HCT116 (cell line): ENCODE measurements around the gene SNAP47. TPM values are rescaled to one million over a fixed set of nuclear protein-coding genes. Genes with fewer than 3 reads are reported as not detected.

ENCODE experiments used
- ATAC-seq: fragments of 200-7000 bp; cut with Tn5 transposase; 2 replicates; pipeline ENCODE4 v1.9.1; 2020; ENCODE audit warnings: mild to moderate bottlenecking, moderate library complexity
- BruUV-seq: library from RNA; stranded (reverse); fragments of 400-500 nt; replicated peaks from 2 replicates; lab custom pipeline; 2021; lab: Mats Ljungman, UMichigan
- CTCF ChIA-PET: fragments of 300-600 bp; sonication (Branson Sonifier 250); formaldehyde crosslinking; loops from one replicate; lab custom pipeline; 2021; ENCODE audit warnings: antibody characterized with exemption; lab: Charles Lee
- POLR2A ChIA-PET: fragments of 300-600, 350-600 bp; sonication (Branson Sonifier 250); formaldehyde crosslinking; loops from one replicate; lab custom pipeline; 2021; ENCODE audit warnings: antibody characterized with exemption; lab: Charles Lee
- RAD21 ChIA-PET, 2 experiments: fragments of 300-600 bp; sonication (Branson Sonifier 250); formaldehyde crosslinking; loops; one replicate each; lab custom pipeline; 2023; ENCODE audit warnings: low total read pairs in 2 of 2; ENCODE audit not compliant: uncharacterized antibody in 2 of 2, unreplicated experiment in 2 of 2, low non-redundant PET in 1 of 2; lab: Charles Lee
- DNase-seq: peaks from one replicate; pipeline ENCODE4 v3.0.0-alpha.2; 2010; ENCODE audit warnings: low read depth, low spot score
- H2AFZ ChIP-seq: fragments of 200-600 bp; shearing (Covaris generic), sonication (generic); 2 replicates; pipeline ENCODE4 v1.6.1; 2017; ENCODE audit warnings: low read depth, mixed run types, mixed read lengths, antibody characterized with exemption, low read length; ENCODE audit not compliant: poor library complexity, severe bottlenecking
- H3K27ac ChIP-seq: 2 replicates; pipeline ENCODE4 v1.5.1; 2012; ENCODE audit warnings: low read depth, low read length
- H3K27me3 ChIP-seq: fragments of 200-600 bp; sonication (generic); 2 replicates; pipeline ENCODE4 v1.6.1; 2016; ENCODE audit warnings: mixed run types, low read length, mixed read lengths; ENCODE audit not compliant: insufficient read depth
- H3K36me3 ChIP-seq, 2 experiments: fragments of 200-500 bp in 1 of 2; fragments of 200-600 bp in 1 of 2; sonication (Bioruptor generic) in 1 of 2; sonication (generic) in 1 of 2; 2 replicates each; pipeline versions ENCODE4 v1.5.1 to v1.6.1; 2014 to 2016; ENCODE audit warnings: low read length in 2 of 2, inconsistent platforms in 1 of 2, mixed read lengths in 1 of 2, mixed run types in 1 of 2; ENCODE audit not compliant: insufficient read depth in 2 of 2, control insufficient read depth in 1 of 2
- H3K4me1 ChIP-seq, 2 experiments: fragments of 200-600 bp in 1 of 2; sonication (generic) in 1 of 2; 2 replicates each; pipeline versions ENCODE4 v1.5.1 to v1.6.1; 2012 to 2017; ENCODE audit warnings: low read length in 2 of 2, inconsistent platforms in 1 of 2, mild to moderate bottlenecking in 1 of 2, mixed read lengths in 1 of 2, mixed run types in 1 of 2, moderate library complexity in 1 of 2; ENCODE audit not compliant: insufficient read depth in 2 of 2, control insufficient read depth in 1 of 2
- H3K4me2 ChIP-seq: fragments of 200-600 bp; sonication (generic); 2 replicates; pipeline ENCODE4 v1.6.1; 2017; ENCODE audit warnings: mixed run types, low read length, mixed read lengths
- H3K4me3 ChIP-seq, 2 experiments: fragments of 200-600 bp in 1 of 2; sonication (generic) in 1 of 2; replicated peaks in 1 of 2; 2 replicates each; pipeline ENCODE4 v1.5.1; 2011 to 2016; ENCODE audit warnings: low read length in 2 of 2, control low read depth in 1 of 2, low read depth in 1 of 2, mild to moderate bottlenecking in 1 of 2, mixed read lengths in 1 of 2, mixed run types in 1 of 2
- H3K79me2 ChIP-seq: fragments of 200-600 bp; sonication (generic); 2 replicates; pipeline ENCODE4 v1.6.1; 2017; ENCODE audit warnings: mild to moderate bottlenecking, mixed run types, low read length, moderate library complexity, mixed read lengths; ENCODE audit not compliant: insufficient read depth
- H3K9ac ChIP-seq: fragments of 200-600 bp; sonication (generic); 2 replicates; pipeline ENCODE4 v1.6.1; 2016; ENCODE audit warnings: low read length, mixed read lengths
- H3K9me2 ChIP-seq: fragments of 200-600 bp; sonication (generic), shearing (Covaris generic); 2 replicates; pipeline ENCODE4 v1.6.1; 2017; ENCODE audit warnings: mixed run types, mild to moderate bottlenecking, moderate library complexity; ENCODE audit not compliant: insufficient read depth
- H3K9me3 ChIP-seq, 2 experiments: fragments of 200-500 bp in 1 of 2; fragments of 200-600 bp in 1 of 2; sonication (Bioruptor generic) in 1 of 2; sonication (generic) in 1 of 2; 2 replicates each; pipeline ENCODE4 v1.6.1; 2014 to 2017; ENCODE audit warnings: low read length in 2 of 2, mixed read lengths in 2 of 2, inconsistent platforms in 1 of 2, low read depth in 1 of 2, mild to moderate bottlenecking in 1 of 2, mixed run types in 1 of 2, moderate library complexity in 1 of 2; ENCODE audit not compliant: control insufficient read depth in 1 of 2, insufficient read depth in 1 of 2
- H4K20me1 ChIP-seq: fragments of 200-600 bp; sonication (generic), shearing (Covaris generic); 2 replicates; pipeline ENCODE4 v1.6.1; 2017; ENCODE audit warnings: mixed run types, mild to moderate bottlenecking, moderate library complexity; ENCODE audit not compliant: insufficient read depth
- CBX3 ChIP-seq: IDR thresholded peaks from 2 replicates; pipeline ENCODE4 v1.6.1; 2012; ENCODE audit warnings: low read depth
- CEBPB ChIP-seq: IDR thresholded peaks from 2 replicates; pipeline ENCODE4 v1.6.1; 2012; ENCODE audit warnings: low read depth
- EGR1 ChIP-seq: IDR thresholded peaks from 2 replicates; pipeline ENCODE4 v1.6.1; 2012; ENCODE audit warnings: low read depth
- ELF1 ChIP-seq: IDR thresholded peaks from 2 replicates; pipeline ENCODE4 v1.6.1; 2012; ENCODE audit warnings: low read depth, borderline replicate concordance
- EZH2phosphoT487 ChIP-seq: fragments of 200-600 bp; IDR thresholded peaks from 2 replicates; pipeline ENCODE4 v1.6.1; 2018; ENCODE audit warnings: antibody characterized with exemption, borderline replicate concordance
- FOSL1 ChIP-seq: IDR thresholded peaks from 2 replicates; pipeline ENCODE4 v1.6.1; 2012; ENCODE audit warnings: low read depth
- JUND ChIP-seq: IDR thresholded peaks from 2 replicates; pipeline ENCODE4 v1.6.1; 2012
- POLR2A ChIP-seq: IDR thresholded peaks from 2 replicates; pipeline ENCODE4 v1.7.0; 2011; ENCODE audit warnings: borderline replicate concordance; ENCODE audit not compliant: insufficient read depth, insufficient read length; ENCODE audit errors: extremely low read depth
- POLR2AphosphoS5 ChIP-seq: IDR thresholded peaks from 2 replicates; pipeline ENCODE4 v1.6.1; 2011; ENCODE audit warnings: mild to moderate bottlenecking, low read depth, low read length, moderate library complexity
- RAD21 ChIP-seq: IDR thresholded peaks from 2 replicates; pipeline ENCODE4 v1.6.1; 2012; ENCODE audit warnings: low read depth, mild to moderate bottlenecking
- SIN3A ChIP-seq: IDR thresholded peaks from 2 replicates; pipeline ENCODE4 v1.6.1; 2012; ENCODE audit warnings: low read depth
- SP1 ChIP-seq: IDR thresholded peaks from 2 replicates; pipeline ENCODE4 v1.6.1; 2012; ENCODE audit warnings: low read depth
- SRF ChIP-seq: IDR thresholded peaks from 2 replicates; pipeline ENCODE4 v1.6.1; 2012; ENCODE audit warnings: low read depth
- TCF7L2 ChIP-seq: IDR thresholded peaks from 2 replicates; pipeline ENCODE4 v1.7.0; 2011; ENCODE audit warnings: borderline replicate concordance, inconsistent platforms; ENCODE audit not compliant: insufficient read depth, insufficient read length; ENCODE audit errors: extremely low read depth
- YY1 ChIP-seq: IDR thresholded peaks from 2 replicates; pipeline ENCODE4 v1.6.1; 2011; ENCODE audit warnings: low read length, low read depth, moderate library complexity, mild to moderate bottlenecking; ENCODE audit not compliant: insufficient replicate concordance; ENCODE audit errors: extremely low read depth
- ZFX ChIP-seq: fragments of 450-650 bp; IDR thresholded peaks from 2 replicates; pipeline ENCODE4 v1.6.1; 2017
- intact Hi-C: fragments of 100-400 bp; cut with micrococcal nuclease; formaldehyde crosslinking; loops from 2 replicates; pipeline ENCODE4 v1.10.0; 2022
- total RNA-seq: library from RNA; stranded (reverse); gene quantifications from one replicate; pipeline ENCODE4 v1.2.1, GENCODE V29; 2021; ENCODE audit not compliant: unreplicated experiment
- TF ChIP-seq, protein P1 (sequence below), 3 experiments: fragments of 200-600 bp in 1 of 3; sonication (generic) in 1 of 3; IDR thresholded peaks in 2 of 3; conservative IDR thresholded peaks in 1 of 3; 2 replicates each; pipeline ENCODE4 v1.5.1; 2012 to 2017; ENCODE audit warnings: low read depth in 2 of 3, low read length in 2 of 3, antibody characterized with exemption in 1 of 3, borderline replicate concordance in 1 of 3, control low read depth in 1 of 3, mild to moderate bottlenecking in 1 of 3, mixed read lengths in 1 of 3, mixed run types in 1 of 3, moderate library complexity in 1 of 3; ENCODE audit not compliant: insufficient read depth in 1 of 3
- TF ChIP-seq, protein P2 (sequence below): IDR thresholded peaks from 2 replicates; pipeline ENCODE4 v1.6.1; 2012
- TF ChIP-seq, protein P3 (sequence below): IDR thresholded peaks from 2 replicates; pipeline ENCODE4 v1.6.1; 2012

SNAP47 gene
- total RNA-seq, 1 experiment from 2014 or later, result 37.9 TPM

DNA sequence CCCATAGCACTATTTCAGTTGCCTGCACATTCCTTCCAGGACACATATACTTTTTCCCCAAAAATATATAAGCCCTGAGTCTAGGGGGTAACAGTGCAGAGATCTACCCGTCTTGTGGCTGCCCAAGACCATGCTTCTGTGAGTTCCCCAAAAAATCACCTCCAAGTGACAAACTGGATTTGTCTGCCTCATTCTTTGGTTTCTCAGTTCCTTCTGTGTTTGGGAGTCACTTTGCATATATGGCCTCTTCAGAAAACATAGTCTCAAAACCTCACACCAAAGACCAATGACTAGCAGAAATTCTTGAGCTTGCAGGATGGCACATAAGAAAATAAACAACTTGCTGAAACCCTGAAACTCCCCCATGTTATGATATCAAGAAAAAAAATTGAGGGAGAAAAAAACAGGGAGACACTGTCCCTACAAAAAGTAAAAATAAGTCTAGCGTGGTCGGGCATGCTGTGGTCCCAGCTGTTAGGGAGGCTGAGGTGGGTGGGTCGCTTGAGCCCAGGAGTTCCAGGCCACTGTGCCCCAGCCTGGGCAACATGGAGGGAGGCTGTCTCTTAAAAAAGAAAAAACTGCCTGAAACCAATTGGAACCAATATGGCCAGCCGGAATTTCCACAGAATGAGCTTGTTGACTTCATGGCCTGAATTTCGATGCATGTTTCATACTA is 8.2 kb upstream of the SNAP47 start:
- RAD21 ChIA-PET, result no interaction called here
- H3K4me1 ChIP-seq, result peaks cover 8 to 33% of the 10 kb centered on the region in 2 experiments
- H3K4me2 ChIP-seq, result peak overlapping the region; percentile 89; the same call in 1 of the 2 replicates
- CTCF ChIA-PET, result no interaction called here
- no peaks in the 10 kb centered on the region for H3K27me3 ChIP-seq
- H3K79me2 ChIP-seq, result no peaks in the 10 kb centered on the region
- ATAC-seq (no peak), DNase-seq (no peak)
- H3K9me3 ChIP-seq, result peaks cover under 1 to 4% of the 10 kb centered on the region in 2 experiments; a peak in 2 of 4 replicates
- no peak overlapping the region for H3K4me3 ChIP-seq
- BruUV-seq, result no TSS peak
- intact Hi-C loops, result loop anchor here (5.0 kb wide), 2 partner anchors 165 to 245 kb away; partner anchors contain the start of gene ZNF678
- TF ChIP-seq ELF1, result no peak
- no peak for TF ChIP-seq CBX3
- TF ChIP-seq SP1, result no peak
- TF ChIP-seq EGR1, result no peak
- TF ChIP-seq CEBPB, result no peak
- TF ChIP-seq, protein P1, sequence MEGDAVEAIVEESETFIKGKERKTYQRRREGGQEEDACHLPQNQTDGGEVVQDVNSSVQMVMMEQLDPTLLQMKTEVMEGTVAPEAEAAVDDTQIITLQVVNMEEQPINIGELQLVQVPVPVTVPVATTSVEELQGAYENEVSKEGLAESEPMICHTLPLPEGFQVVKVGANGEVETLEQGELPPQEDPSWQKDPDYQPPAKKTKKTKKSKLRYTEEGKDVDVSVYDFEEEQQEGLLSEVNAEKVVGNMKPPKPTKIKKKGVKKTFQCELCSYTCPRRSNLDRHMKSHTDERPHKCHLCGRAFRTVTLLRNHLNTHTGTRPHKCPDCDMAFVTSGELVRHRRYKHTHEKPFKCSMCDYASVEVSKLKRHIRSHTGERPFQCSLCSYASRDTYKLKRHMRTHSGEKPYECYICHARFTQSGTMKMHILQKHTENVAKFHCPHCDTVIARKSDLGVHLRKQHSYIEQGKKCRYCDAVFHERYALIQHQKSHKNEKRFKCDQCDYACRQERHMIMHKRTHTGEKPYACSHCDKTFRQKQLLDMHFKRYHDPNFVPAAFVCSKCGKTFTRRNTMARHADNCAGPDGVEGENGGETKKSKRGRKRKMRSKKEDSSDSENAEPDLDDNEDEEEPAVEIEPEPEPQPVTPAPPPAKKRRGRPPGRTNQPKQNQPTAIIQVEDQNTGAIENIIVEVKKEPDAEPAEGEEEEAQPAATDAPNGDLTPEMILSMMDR (IDR thresholded peaks at IDR 0.05 in 2 of 3, conservative IDR thresholded peaks at IDR 0.05 in 1 of 3; ENCODE audit: borderline replicate concordance in 1 of 3, insufficient read depth in 1 of 3, low read depth in 2 of 3, low read length in 2 of 3), result no peak
- no peak for TF ChIP-seq JUND
- no peak for TF ChIP-seq RAD21
- TF ChIP-seq FOSL1, result no peak
- no peak for TF ChIP-seq POLR2AphosphoS5
- TF ChIP-seq SIN3A, result no peak
- TF ChIP-seq EZH2phosphoT487, result no peak
- no peak for TF ChIP-seq ZFX
- TF ChIP-seq TCF7L2, result no peak
- TF ChIP-seq, protein P2, sequence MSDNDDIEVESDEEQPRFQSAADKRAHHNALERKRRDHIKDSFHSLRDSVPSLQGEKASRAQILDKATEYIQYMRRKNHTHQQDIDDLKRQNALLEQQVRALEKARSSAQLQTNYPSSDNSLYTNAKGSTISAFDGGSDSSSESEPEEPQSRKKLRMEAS, result no peak
- TF ChIP-seq POLR2A, result no peak
- TF ChIP-seq, protein P3, sequence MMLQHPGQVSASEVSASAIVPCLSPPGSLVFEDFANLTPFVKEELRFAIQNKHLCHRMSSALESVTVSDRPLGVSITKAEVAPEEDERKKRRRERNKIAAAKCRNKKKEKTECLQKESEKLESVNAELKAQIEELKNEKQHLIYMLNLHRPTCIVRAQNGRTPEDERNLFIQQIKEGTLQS, result no peak
- TF ChIP-seq YY1, result no peak
- TF ChIP-seq SRF, result no peak
- peaks cover 0 to 3% of the 10 kb centered on the region in 2 experiments; a peak in 2 of 4 replicates for H3K36me3 ChIP-seq
- no peak overlapping the region for H3K27ac ChIP-seq
- no peaks in the 10 kb centered on the region for H4K20me1 ChIP-seq
- no peaks in the 10 kb centered on the region for H3K9me2 ChIP-seq
- no peak overlapping the region for H3K9ac ChIP-seq
- POLR2A ChIA-PET, result no interaction called here
- H2AFZ ChIP-seq, result no peak overlapping the region
